ENCODE data around the gene LUC7L2.

DNA sequence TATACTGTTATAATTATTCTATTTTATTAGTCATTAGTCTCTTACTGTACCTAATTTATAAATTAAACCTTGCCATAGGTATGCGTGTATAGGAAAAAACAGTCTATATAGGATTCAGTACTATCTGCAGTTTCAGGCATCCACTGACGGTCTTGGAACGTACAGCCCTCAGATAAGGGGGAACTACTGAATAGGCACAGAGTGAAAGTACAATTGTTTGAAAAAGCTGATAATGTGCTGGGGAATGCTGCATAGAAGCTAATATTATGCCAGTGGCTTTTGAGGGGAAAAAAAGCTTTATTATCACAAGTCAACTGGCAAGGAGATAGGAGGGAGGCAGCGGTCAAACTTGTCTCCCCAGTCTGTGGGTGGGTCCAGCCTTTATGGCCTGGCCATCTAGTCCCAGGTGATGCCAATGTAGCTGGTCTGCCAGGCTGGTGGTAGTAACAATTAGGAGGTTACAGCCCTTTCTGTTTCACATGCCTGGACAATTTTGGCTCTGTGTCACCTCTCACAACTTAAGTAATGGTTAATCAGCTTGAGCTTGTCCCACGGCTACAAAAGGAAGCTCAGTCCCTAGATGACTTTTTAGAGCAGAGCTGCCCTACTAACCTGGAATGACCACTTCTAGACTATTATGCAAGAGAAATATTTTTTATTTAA is 26.9 kb upstream of the LUC7L2 start:
- TF ChIP-seq, protein P1, sequence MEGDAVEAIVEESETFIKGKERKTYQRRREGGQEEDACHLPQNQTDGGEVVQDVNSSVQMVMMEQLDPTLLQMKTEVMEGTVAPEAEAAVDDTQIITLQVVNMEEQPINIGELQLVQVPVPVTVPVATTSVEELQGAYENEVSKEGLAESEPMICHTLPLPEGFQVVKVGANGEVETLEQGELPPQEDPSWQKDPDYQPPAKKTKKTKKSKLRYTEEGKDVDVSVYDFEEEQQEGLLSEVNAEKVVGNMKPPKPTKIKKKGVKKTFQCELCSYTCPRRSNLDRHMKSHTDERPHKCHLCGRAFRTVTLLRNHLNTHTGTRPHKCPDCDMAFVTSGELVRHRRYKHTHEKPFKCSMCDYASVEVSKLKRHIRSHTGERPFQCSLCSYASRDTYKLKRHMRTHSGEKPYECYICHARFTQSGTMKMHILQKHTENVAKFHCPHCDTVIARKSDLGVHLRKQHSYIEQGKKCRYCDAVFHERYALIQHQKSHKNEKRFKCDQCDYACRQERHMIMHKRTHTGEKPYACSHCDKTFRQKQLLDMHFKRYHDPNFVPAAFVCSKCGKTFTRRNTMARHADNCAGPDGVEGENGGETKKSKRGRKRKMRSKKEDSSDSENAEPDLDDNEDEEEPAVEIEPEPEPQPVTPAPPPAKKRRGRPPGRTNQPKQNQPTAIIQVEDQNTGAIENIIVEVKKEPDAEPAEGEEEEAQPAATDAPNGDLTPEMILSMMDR (IDR thresholded peaks at IDR 0.05) = no peak
- TF ChIP-seq POLR2A (IDR thresholded peaks at IDR 0.05) = no peak
